Neuronal stem cell (in vitro differentiated cells): ENCODE data around the gene CYCS.

Experiments
- DNase-seq: peaks from one replicate; pipeline ENCODE4 v3.0.0-alpha.2; 2013; ENCODE audit warnings: low spot score
- H2AFZ ChIP-seq: one replicate; pipeline ENCODE4 v1.6.1; 2013; ENCODE audit warnings: mild to moderate bottlenecking, low read length, inconsistent platforms
- H2AK5ac ChIP-seq: 2 replicates; pipeline ENCODE4 v1.6.1; 2013; ENCODE audit warnings: low read depth, mild to moderate bottlenecking, inconsistent platforms, low read length, moderate library complexity, mixed read lengths
- H2BK120ac ChIP-seq: 2 replicates; pipeline ENCODE4 v1.6.1; 2013; ENCODE audit warnings: low read depth, mild to moderate bottlenecking, inconsistent platforms, low read length, moderate library complexity, mixed read lengths
- H2BK12ac ChIP-seq: one replicate; pipeline ENCODE4 v1.6.1; 2013; ENCODE audit warnings: low read length, inconsistent platforms
- H2BK15ac ChIP-seq: 2 replicates; pipeline ENCODE4 v1.6.1; 2013; ENCODE audit warnings: mild to moderate bottlenecking, low read length, inconsistent platforms, mixed read lengths
- H2BK5ac ChIP-seq: one replicate; pipeline ENCODE4 v1.6.1; 2013; ENCODE audit warnings: inconsistent platforms, mild to moderate bottlenecking, low read length, moderate library complexity
- H3K14ac ChIP-seq: one replicate; pipeline ENCODE4 v1.6.1; 2013; ENCODE audit warnings: low read length, inconsistent platforms
- H3K18ac ChIP-seq: 2 replicates; pipeline ENCODE4 v1.6.1; 2013; ENCODE audit warnings: low read length, inconsistent platforms
- H3K23ac ChIP-seq: 2 replicates; pipeline ENCODE4 v1.6.1; 2013; ENCODE audit warnings: low read depth, mild to moderate bottlenecking, mixed read lengths, low read length, inconsistent platforms; ENCODE audit not compliant: poor library complexity
- H3K27ac ChIP-seq: replicated peaks from 3 replicates; pipeline ENCODE4 v1.5.1; 2013; ENCODE audit warnings: low read length, inconsistent platforms
- H3K27me3 ChIP-seq, 3 experiments: 2 replicates each; pipeline ENCODE4 v1.6.1; 2013; ENCODE audit warnings: low read length in 3 of 3, mild to moderate bottlenecking in 2 of 3, inconsistent platforms in 1 of 3, low read depth in 1 of 3, mixed read lengths in 1 of 3, moderate library complexity in 1 of 3; ENCODE audit not compliant: control insufficient read depth in 3 of 3, insufficient read depth in 3 of 3
- H3K36me3 ChIP-seq, 2 donors: replicated peaks in 1 of 2; 2 replicates each; pipeline ENCODE4 v1.6.1; 2013; ENCODE audit warnings: low read length in 2 of 2; ENCODE audit not compliant: control insufficient read depth in 2 of 2, insufficient read depth in 2 of 2
- H3K4ac ChIP-seq: 2 replicates; pipeline ENCODE4 v1.6.1; 2013; ENCODE audit warnings: inconsistent platforms, mild to moderate bottlenecking, low read length, moderate library complexity
- H3K4me1 ChIP-seq, 2 donors: 1 replicate in 1 of 2; 2 replicates in 1 of 2; pipeline ENCODE4 v1.6.1; 2013; ENCODE audit warnings: low read length in 2 of 2, low read depth in 1 of 2; ENCODE audit not compliant: control insufficient read depth in 2 of 2, insufficient read depth in 1 of 2
- H3K4me2 ChIP-seq: one replicate; pipeline ENCODE4 v1.6.1; 2013; ENCODE audit warnings: mild to moderate bottlenecking, low read length, inconsistent platforms; ENCODE audit not compliant: insufficient read depth, poor library complexity, severe bottlenecking
- H3K4me3 ChIP-seq, 2 donors: 2 replicates each; pipeline ENCODE4 v1.5.1; 2013; ENCODE audit warnings: low read length in 2 of 2, mild to moderate bottlenecking in 2 of 2, inconsistent platforms in 1 of 2, moderate library complexity in 1 of 2
- H3K79me1 ChIP-seq: one replicate; pipeline ENCODE4 v1.6.1; 2013; ENCODE audit warnings: low read depth, mild to moderate bottlenecking, inconsistent platforms, low read length, moderate library complexity
- H3K9ac ChIP-seq: one replicate; pipeline ENCODE4 v1.6.1; 2013; ENCODE audit warnings: mild to moderate bottlenecking, low read depth, low read length, inconsistent platforms; ENCODE audit not compliant: poor library complexity
- H3K9me3 ChIP-seq, 2 donors: replicated peaks in 1 of 2; 2 replicates each; pipeline versions ENCODE3 to v1.6.1; 2013; ENCODE audit warnings: low read length in 2 of 2, mild to moderate bottlenecking in 2 of 2, inconsistent platforms in 1 of 2, low read depth in 1 of 2, mixed read lengths in 1 of 2, moderate library complexity in 1 of 2; ENCODE audit not compliant: control insufficient read depth in 2 of 2, insufficient read depth in 1 of 2
- H4K8ac ChIP-seq: one replicate; pipeline ENCODE4 v1.6.1; 2013; ENCODE audit warnings: low read depth, mild to moderate bottlenecking, inconsistent platforms, low read length, moderate library complexity
- H4K91ac ChIP-seq: one replicate; pipeline ENCODE4 v1.6.1; 2013; ENCODE audit warnings: low read length, low read depth, mild to moderate bottlenecking, inconsistent platforms; ENCODE audit not compliant: poor library complexity
- WGBS, 2 donors: extraction: QIAGEN DNeasy Blood & Tissue Kit; methylation state at CpG; one replicate each; pipeline ENCODE4 v1.1.7; 2013; ENCODE audit warnings: missing lambda C conversion rate in 2 of 2, mixed read lengths in 1 of 2; ENCODE audit not compliant: insufficient read length in 2 of 2, insufficient replicate concordance in 1 of 2; ENCODE audit errors: extremely low coverage in 2 of 2; 5-methylcytosine and 5-hydroxymethylcytosine counted together

CYCS gene

DNA sequence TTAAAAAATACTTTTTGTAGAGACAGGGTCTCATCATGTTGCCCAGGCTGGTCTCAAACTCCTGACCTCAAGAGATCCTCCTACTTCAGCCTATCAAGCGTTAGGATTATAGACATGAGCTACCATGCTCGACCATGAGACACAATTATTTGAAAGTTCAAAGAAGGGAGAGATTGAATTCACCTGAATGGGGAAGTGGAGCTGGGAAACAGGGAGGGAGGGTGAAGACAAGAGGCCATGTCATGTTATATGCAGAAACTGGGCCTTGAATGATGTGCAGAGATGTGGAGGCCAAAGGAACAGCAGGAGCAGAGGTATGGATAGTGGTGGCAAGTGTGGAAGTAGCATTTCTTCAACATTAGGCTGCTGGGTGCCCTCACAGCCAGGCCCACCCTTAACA, 18.7 kb upstream of the CYCS start:
- H2BK5ac ChIP-seq = no peak overlapping the region
- no peak overlapping the region for H3K4ac ChIP-seq
- WGBS, 2 donors = no CpG with 5 or more reads among the region's 2 CpGs
- H3K36me3 ChIP-seq = peaks cover 0 to 3% of the 10 kb centered on the region in 2 donors
- no peak overlapping the region for H4K91ac ChIP-seq
- H3K9ac ChIP-seq = no peak overlapping the region
- H2AFZ ChIP-seq = no peak overlapping the region
- no peaks in the 10 kb centered on the region for H3K4me1 ChIP-seq
- no peak overlapping the region for H3K4me2 ChIP-seq
- no peak for DNase-seq
- H2BK15ac ChIP-seq = no peak overlapping the region
- H3K9me3 ChIP-seq = no peaks in the 10 kb centered on the region
- H3K18ac ChIP-seq = no peak overlapping the region
- no peaks in the 10 kb centered on the region for H3K79me1 ChIP-seq
- no peak overlapping the region for H2BK120ac ChIP-seq
- H4K8ac ChIP-seq = no peak overlapping the region
- H3K27me3 ChIP-seq = no peaks in the 10 kb centered on the region
- no peak overlapping the region for H3K23ac ChIP-seq
- H3K14ac ChIP-seq = no peak overlapping the region
- no peak overlapping the region for H3K27ac ChIP-seq
- no peak overlapping the region for H2AK5ac ChIP-seq
- H3K4me3 ChIP-seq = no peak overlapping the region
- no peak overlapping the region for H2BK12ac ChIP-seq

GRCh38 chr7:25139536-25139935, 14.5 kb upstream of the CYCS start:
- no peak overlapping the region for H2BK15ac ChIP-seq
- WGBS, 2 donors = no CpG with 5 or more reads among the region's 1 CpG
- no peaks in the 10 kb centered on the region for H3K9me3 ChIP-seq
- no peak overlapping the region for H2BK5ac ChIP-seq
- no peaks in the 10 kb centered on the region for H3K79me1 ChIP-seq
- no peak overlapping the region for H2AK5ac ChIP-seq
- H3K9ac ChIP-seq = no peak overlapping the region
- no peak for DNase-seq
- H3K23ac ChIP-seq = no peak overlapping the region
- H2BK120ac ChIP-seq = no peak overlapping the region
- no peak overlapping the region for H4K91ac ChIP-seq
- no peak overlapping the region for H3K4me2 ChIP-seq
- H3K27me3 ChIP-seq = no peaks in the 10 kb centered on the region
- no peak overlapping the region for H3K18ac ChIP-seq
- no peak overlapping the region for H2BK12ac ChIP-seq
- no peaks in the 10 kb centered on the region for H3K4me1 ChIP-seq
- H2AFZ ChIP-seq = no peak overlapping the region
- H3K36me3 ChIP-seq = peaks cover 0 to 3% of the 10 kb centered on the region in 2 donors
- H3K14ac ChIP-seq = no peak overlapping the region
- H3K27ac ChIP-seq = no peak overlapping the region
- no peak overlapping the region for H3K4me3 ChIP-seq
- no peak overlapping the region for H4K8ac ChIP-seq
- H3K4ac ChIP-seq = no peak overlapping the region

DNA sequence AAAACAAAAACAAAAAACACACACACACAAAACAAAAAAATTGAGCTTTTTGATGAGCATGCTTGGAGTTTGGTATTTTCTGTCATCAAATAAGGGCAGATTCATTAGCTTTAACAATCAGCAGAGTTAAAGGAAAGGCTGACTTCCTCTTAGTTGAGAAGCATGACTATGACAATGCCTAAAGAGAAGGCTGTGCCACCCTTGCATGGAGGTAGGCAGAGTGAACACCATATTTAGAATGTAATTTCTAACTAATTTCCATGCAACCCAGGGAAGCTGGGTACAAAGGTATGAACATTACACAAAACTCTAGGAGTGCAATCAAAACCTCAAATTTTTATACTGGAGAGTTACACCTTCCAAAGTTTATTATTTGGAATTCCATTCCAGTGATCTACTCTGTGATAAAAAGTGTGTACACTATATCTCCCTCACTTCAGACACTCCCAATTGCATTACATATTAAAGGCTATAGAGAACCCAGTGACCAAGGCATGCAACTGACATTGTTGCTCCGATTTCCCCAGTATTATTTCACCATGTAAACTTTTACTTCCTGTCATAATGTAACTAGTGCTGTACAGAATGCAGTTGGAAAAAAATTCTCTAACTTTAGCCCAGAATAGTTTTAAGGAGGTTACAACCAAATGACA, 9.4 kb upstream of the CYCS start:
- Histone ChIP-seq H3K4me1 (no peaks in the 10 kb centered on the region), H3K79me1 (no peaks in the 10 kb centered on the region), H3K9me3 (peaks cover 0 to 5% of the 10 kb centered on the region in 2 donors), H3K27ac (no peak overlapping the region), H3K9ac (no peak overlapping the region), H2BK15ac (no peak overlapping the region), H3K36me3 (no peaks in the 10 kb centered on the region), H3K14ac (no peak overlapping the region), H2BK120ac (no peak overlapping the region), H2AFZ (no peak overlapping the region), H4K8ac (no peak overlapping the region), H4K91ac (no peak overlapping the region), H3K4ac (no peak overlapping the region), H2BK5ac (no peak overlapping the region), H3K18ac (no peak overlapping the region), H3K4me3 (no peak overlapping the region), H3K27me3 (no peaks in the 10 kb centered on the region), H3K4me2 (no peak overlapping the region), H2BK12ac (no peak overlapping the region), H3K23ac (no peak overlapping the region), H2AK5ac (no peak overlapping the region)
- WGBS, 2 donors = no CpG with 5 or more reads among the region's 1 CpG
- no peak for DNase-seq

DNA sequence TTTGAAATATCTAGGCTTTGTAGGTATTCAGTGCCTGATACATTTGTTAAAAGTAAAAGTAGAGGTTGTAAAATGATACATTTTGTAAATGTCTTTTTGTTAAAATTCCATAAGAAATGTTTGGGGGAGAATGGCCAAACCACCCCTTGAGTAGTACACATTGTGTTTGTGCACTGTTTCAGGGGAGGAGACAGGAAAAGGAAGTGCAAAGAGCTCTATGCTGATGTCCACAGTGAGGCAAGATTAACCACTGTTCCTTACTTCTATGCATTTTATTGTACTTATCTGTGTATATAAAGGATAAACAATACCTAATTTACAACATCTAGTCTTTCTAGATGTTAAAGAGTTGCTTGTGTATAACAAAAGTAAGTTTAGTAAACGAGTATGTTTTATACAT, 7.4 kb upstream of the CYCS start:
- H3K27me3 ChIP-seq = peaks cover 0 to 9% (median 2%) of the 10 kb centered on the region in 3 experiments
- H2BK15ac ChIP-seq = no peak overlapping the region
- no peaks in the 10 kb centered on the region for H3K36me3 ChIP-seq
- no peak overlapping the region for H2AFZ ChIP-seq
- H2AK5ac ChIP-seq = no peak overlapping the region
- H3K4me2 ChIP-seq = no peak overlapping the region
- peaks cover 0 to 5% of the 10 kb centered on the region in 2 donors for H3K9me3 ChIP-seq
- no peak overlapping the region for H3K18ac ChIP-seq
- H3K27ac ChIP-seq = no peak overlapping the region
- H4K8ac ChIP-seq = no peak overlapping the region
- no peaks in the 10 kb centered on the region for H3K79me1 ChIP-seq
- no peak overlapping the region for H3K9ac ChIP-seq
- H4K91ac ChIP-seq = no peak overlapping the region
- DNase-seq = no peak
- H2BK120ac ChIP-seq = no peak overlapping the region
- no peak overlapping the region for H2BK12ac ChIP-seq
- no CpG with 5 or more reads among the region's 1 CpG for WGBS, 2 donors
- no peak overlapping the region for H3K4ac ChIP-seq
- no peak overlapping the region for H3K23ac ChIP-seq
- no peak overlapping the region for H2BK5ac ChIP-seq
- no peaks in the 10 kb centered on the region for H3K4me1 ChIP-seq
- no peak overlapping the region for H3K4me3 ChIP-seq
- no peak overlapping the region for H3K14ac ChIP-seq
